Putamen (tissue), 1 donor: ENCODE data around the gene NME8.

Experiments used
- DNase-seq: peaks from one replicate; pipeline ENCODE4 v3.0.0-alpha.2; 2016; ENCODE audit warnings: low spot score

The NME8 gene

GRCh38 chr7:37933018-37933566, 84.7 kb downstream of the NME8 start:
- DNase-seq = no peak

- peak; percentile 7 for DNase-seq
These were observed 94.7 kb downstream of the NME8 start for GRCh38 chr7:37942934-37943610.

GRCh38 chr7:37943905-37944736, 95.7 kb downstream of the NME8 start:
- DNase-seq = peak; percentile 42

- no peak for DNase-seq
These were observed 96.3 kb downstream of the NME8 start for GRCh38 chr7:37944737-37945054.

- DNase-seq = no peak
These were observed 96.9 kb downstream of the NME8 start for GRCh38 chr7:37945336-37945735.

- DNase-seq = no peak
These were observed 98.9 kb downstream of the NME8 start for GRCh38 chr7:37947138-37947940.

- DNase-seq = no peak
These were observed 99.5 kb downstream of the NME8 start for GRCh38 chr7:37947941-37948210.
